ENCODE results near the gene SRSF10.

SRSF10 gene

DNA sequence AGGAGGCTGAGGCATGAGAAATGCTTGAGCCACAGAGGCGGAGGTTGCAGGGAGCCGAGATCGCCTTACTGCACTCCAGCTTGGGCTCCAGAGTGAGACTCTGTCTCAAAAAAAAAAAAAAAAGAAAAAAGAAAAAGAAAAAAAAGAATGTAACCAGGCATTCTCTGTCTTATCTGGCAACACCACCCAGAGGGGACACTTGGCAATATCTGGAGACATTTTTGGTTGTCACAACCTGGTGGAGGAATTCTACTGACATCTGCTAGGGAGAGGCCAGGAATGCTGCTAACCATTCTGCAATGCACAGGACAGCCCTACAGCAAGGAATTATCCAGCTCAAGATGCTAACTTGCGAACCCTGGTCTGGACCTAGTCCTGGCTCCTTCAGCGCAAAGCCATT, 64.7 kb downstream of the SRSF10 start:
- DNase-seq (ENCODE audit: low read depth, low spot score), result no peak
- H3K27ac ChIP-seq, result no peak overlapping the region

DNA sequence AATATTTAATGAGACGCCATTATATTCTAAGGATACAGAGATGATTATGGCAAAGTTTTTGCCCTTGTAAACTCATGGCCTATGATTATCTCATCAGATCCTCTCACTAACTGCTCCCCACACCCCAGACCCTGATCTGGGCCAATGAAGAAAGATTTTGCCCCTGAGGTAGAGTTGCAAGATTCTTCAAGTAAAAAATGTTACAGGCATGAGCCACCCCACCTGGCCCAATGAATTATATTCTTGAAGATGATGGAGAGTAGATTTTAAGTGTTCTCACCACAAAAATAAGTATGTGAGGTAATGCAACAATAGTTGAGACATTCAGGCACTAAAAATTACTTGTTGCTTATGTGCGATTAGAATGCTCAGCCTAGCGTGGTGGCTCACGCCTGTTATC, 65.2 kb downstream of the SRSF10 start:
- no peak for DNase-seq (ENCODE audit: low read depth, low spot score)
- no peak overlapping the region for H3K27ac ChIP-seq
